Transverse colon (tissue), 4 donors: ENCODE measurements around the gene CRABP2. TPM values are rescaled to one million over a fixed set of nuclear protein-coding genes. Genes with fewer than 3 reads are reported as not detected.

Experiments used
- DNase-seq: peaks from one replicate; pipeline ENCODE4 v3.0.0-alpha.2; 2019
- H3K27ac ChIP-seq, 4 donors: fragments of 200-600 bp; sonication (generic); 2 replicates each; pipeline ENCODE4 v1.5.1; 2016 to 2018; ENCODE audit warnings: inconsistent platforms in 4 of 4
- H3K27me3 ChIP-seq: fragments of 200-600 bp; sonication (generic); 2 replicates; pipeline ENCODE4 v1.5.1; 2017; ENCODE audit warnings: inconsistent platforms
- H3K36me3 ChIP-seq, 4 donors: fragments of 200-600 bp; sonication (generic); 2 replicates each; pipeline ENCODE4 v1.5.1; 2017 to 2019; ENCODE audit warnings: inconsistent platforms in 4 of 4
- H3K4me1 ChIP-seq, 4 donors: fragments of 200-600 bp; sonication (generic); 2 replicates each; pipeline ENCODE4 v1.5.1; 2017 to 2020; ENCODE audit warnings: inconsistent platforms in 4 of 4
- H3K4me3 ChIP-seq, 4 donors: fragments of 200-600 bp; sonication (generic); 1 replicate in 1 of 4; 2 replicates in 3 of 4; pipeline versions ENCODE4 v1.5.1 to v1.6.1; 2017 to 2019; ENCODE audit warnings: inconsistent platforms in 4 of 4
- H3K9me3 ChIP-seq, 2 donors: fragments of 200-600 bp; sonication (generic); 2 replicates each; pipeline ENCODE4 v1.5.1; 2017 to 2019; ENCODE audit warnings: inconsistent platforms in 2 of 2
- EP300 ChIP-seq: sonication (generic); formaldehyde crosslinking; IDR thresholded peaks from one replicate; pipeline ENCODE4 v1.6.1; 2017; ENCODE audit warnings: antibody characterized with exemption, low read depth
- POLR2A ChIP-seq: fragments of 450-650 bp; IDR thresholded peaks from one replicate; pipeline ENCODE4 v1.6.1; 2016; ENCODE audit warnings: antibody characterized with exemption, mild to moderate bottlenecking, moderate library complexity
- POLR2AphosphoS5 ChIP-seq, 3 donors: sonication (generic); formaldehyde crosslinking; IDR thresholded peaks; one replicate each; pipeline ENCODE4 v1.6.1; 2016; ENCODE audit warnings: antibody characterized with exemption in 3 of 3
- WGBS, 2 donors: methylation state at CpG; one replicate each; pipeline ENCODE4 v1.1.5; 2018; ENCODE audit warnings: low coverage in 1 of 2; 5-methylcytosine and 5-hydroxymethylcytosine counted together
- in situ Hi-C, 4 donors: fragments of 200-750 bp; cut with MboI; loops; one replicate each; pipeline versions ENCODE4 v1.15.0 to v1.15.1; 2017; ENCODE audit warnings: low sequenced_read_pairs in 3 of 4, low pct_ligation_motif_present in 1 of 4, low pct_unique_long_range_greater_than_20kb in 1 of 4
- intact Hi-C: fragments of 100-400 bp; cut with DNase I; formaldehyde crosslinking; loops from one replicate; pipeline ENCODE4 v1.15.1; 2023; ENCODE audit warnings: low total_unique reads
- total RNA-seq, 4 donors: library from RNA; depleted of rRNA; stranded (reverse); fragments of >200 nt; gene quantifications; one replicate each; pipeline ENCODE4 v1.1.0, GENCODE V29; 2016
- TF ChIP-seq, protein P1 (sequence below), 5 experiments: fragments of 200-600 bp in 3 of 5; fragments of 450-650 bp in 2 of 5; sonication (generic) in 3 of 5; IDR thresholded peaks; 1 replicate in 2 of 5; 2 replicates in 3 of 5; pipeline ENCODE4 v1.5.1; 2016 to 2017; ENCODE audit warnings: antibody characterized with exemption in 5 of 5, inconsistent platforms in 3 of 5, mild to moderate bottlenecking in 2 of 5, moderate library complexity in 1 of 5

Gene CRABP2
- total RNA-seq, 4 donors from 2014 or later: 0.79 to 1.9 TPM; not detected in 2

DNA sequence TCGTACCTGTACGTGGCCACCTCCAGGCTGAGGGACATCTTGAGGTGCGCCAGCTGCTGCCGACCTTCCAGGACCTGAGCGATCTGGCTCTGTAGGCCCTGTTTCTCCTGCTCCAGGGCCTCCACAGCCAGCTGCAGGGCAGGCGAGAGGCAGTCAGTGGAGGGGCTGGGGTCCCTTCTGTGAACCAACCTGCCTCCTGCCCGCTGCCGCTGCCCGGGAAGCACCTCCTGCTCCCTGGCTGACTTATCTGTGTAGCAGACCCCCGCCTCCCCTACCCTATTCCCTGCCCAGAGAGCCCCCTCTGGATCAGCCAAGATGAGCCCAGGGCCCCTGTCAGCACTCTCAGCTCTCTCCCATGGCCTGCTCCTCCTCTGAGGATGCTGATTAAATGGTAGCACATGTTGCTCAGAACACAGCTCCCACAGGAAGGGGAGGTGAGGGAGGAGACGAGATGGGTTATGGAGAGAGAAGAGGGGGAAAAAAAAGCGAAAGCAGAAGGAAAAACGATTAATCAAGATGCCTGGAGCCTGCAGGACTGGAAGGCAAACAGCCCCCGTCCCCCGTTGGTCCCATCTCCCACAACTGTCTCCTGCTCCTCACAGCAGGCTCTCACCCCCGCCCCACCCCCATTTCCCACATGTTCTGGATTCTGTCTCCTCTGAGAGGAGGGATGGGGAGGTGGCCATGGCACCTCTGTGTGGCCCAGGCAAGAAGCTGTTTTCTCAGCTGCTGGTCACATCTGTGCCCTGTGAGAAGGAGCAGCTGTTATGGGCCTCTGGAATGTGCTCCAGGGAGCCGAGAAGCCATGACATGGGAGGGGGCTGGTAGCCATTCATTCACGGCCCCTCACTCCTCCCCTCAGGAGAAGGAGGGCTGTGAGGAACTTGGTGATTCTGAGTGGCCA, 29.9 kb downstream of the CRABP2 start:
- in situ Hi-C loops (loop anchor here in 2 of 4 donors (25.0 kb wide), 1 partner anchor 187 kb away; the partner anchor contains the start of genes INSRR (in 2 of the 2) and NTRK1 (in 2 of the 2)), intact Hi-C loops (loop anchor here (2.0 kb wide), 1 partner anchor 15 kb away; no protein-coding TSS in a partner anchor)
- DNase-seq: no peak
- Histone ChIP-seq H3K9me3 (no peaks in the 10 kb centered on the region), H3K27ac (peak overlapping the region; percentile 56 to 79 (median 69)), H3K27me3 (peaks cover 66% of the 10 kb centered on the region), H3K36me3 (no peaks in the 10 kb centered on the region), H3K4me3 (peak overlapping the region in 3 of 4 donors; percentile 19 to 43 (median 36)), H3K4me1 (peaks cover 8 to 33% (median 26%) of the 10 kb centered on the region in 4 donors)
- TF ChIP-seq POLR2A: no peak
- TF ChIP-seq POLR2AphosphoS5 (IDR thresholded peaks at IDR 0.05): no peak
- TF ChIP-seq, protein P1, sequence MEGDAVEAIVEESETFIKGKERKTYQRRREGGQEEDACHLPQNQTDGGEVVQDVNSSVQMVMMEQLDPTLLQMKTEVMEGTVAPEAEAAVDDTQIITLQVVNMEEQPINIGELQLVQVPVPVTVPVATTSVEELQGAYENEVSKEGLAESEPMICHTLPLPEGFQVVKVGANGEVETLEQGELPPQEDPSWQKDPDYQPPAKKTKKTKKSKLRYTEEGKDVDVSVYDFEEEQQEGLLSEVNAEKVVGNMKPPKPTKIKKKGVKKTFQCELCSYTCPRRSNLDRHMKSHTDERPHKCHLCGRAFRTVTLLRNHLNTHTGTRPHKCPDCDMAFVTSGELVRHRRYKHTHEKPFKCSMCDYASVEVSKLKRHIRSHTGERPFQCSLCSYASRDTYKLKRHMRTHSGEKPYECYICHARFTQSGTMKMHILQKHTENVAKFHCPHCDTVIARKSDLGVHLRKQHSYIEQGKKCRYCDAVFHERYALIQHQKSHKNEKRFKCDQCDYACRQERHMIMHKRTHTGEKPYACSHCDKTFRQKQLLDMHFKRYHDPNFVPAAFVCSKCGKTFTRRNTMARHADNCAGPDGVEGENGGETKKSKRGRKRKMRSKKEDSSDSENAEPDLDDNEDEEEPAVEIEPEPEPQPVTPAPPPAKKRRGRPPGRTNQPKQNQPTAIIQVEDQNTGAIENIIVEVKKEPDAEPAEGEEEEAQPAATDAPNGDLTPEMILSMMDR (IDR thresholded peaks at IDR 0.05): no peak
- no peak for TF ChIP-seq EP300
- 46 to 55% methylated on average over 5 to 18 of the region's 18 CpGs for WGBS, 2 donors

DNA sequence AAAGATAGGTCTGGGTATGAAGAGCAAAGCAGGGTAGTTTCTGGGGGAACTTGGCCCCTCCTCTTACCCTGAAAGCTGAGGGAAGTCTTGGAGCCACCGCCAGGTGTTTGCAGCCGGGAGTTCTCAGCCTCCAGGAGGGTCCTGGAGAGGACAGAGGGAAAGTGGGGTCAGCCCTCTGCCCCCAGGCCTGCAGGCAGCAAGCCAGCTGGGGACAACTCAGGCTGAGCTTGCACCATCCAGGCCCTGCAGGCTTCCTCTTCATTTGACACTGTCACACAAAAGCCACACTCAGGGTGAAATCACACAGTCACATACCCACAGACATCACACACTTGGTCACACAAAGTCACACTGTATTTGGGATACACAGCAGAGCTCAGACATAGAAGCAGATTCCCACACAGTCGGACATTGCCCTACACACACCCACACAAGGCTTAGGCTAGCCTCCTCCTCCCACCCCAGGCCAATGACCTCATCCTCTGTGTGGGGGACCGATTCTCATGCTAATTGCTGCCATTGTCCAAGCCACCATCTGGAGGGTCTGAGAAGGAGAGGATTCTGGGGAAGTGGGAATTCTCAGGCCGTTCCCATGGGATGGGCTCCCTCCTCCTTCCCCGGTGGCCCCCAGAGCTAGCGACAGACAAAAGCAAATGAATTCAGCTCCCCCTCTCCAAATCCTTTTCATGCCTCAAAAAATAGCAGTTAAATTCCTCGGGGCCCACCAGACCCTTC, 31.8 kb downstream of the CRABP2 start:
- no peaks in the 10 kb centered on the region for H3K9me3 ChIP-seq
- DNase-seq: no peak
- in situ Hi-C loops: no loop called here
- intact Hi-C loops: no loop called here
- H3K36me3 ChIP-seq: no peaks in the 10 kb centered on the region
- 20 to 62% methylated on average over 1 to 8 of the region's 8 CpGs for WGBS, 2 donors
- H3K27ac ChIP-seq: peak overlapping the region; percentile 17 to 79 (median 50)
- peaks cover 47% of the 10 kb centered on the region for H3K27me3 ChIP-seq
- H3K4me3 ChIP-seq: no peak overlapping the region
- TF ChIP-seq, protein P1 (IDR thresholded peaks at IDR 0.05): no peak
- TF ChIP-seq POLR2AphosphoS5 (IDR thresholded peaks at IDR 0.05): no peak
- no peak for TF ChIP-seq EP300
- no peak for TF ChIP-seq POLR2A
- peaks cover 8 to 40% (median 29%) of the 10 kb centered on the region in 4 donors for H3K4me1 ChIP-seq

DNA sequence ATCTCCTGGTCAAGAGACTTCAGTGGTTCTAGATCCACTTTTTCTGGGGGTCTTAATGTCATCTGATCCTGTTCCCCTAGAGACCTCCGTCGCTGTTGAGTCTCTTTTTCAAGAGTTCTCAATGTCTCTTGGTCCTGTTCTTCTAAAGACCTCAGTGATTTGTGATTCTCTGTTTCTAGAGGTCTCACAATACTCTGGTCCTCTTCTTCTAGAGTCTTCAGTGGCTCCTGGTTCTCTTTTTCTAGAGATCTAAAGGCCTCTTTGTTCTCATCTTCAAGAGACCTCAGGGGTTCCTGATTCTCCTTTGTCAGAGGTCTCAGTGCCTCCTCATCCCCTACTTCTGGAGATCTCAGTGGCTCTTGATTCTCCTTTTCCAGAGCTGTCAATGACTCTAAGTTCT, 33.6 kb downstream of the CRABP2 start:
- intact Hi-C loops (no loop called here), in situ Hi-C loops (no loop called here)
- Histone ChIP-seq H3K9me3 (no peaks in the 10 kb centered on the region), H3K27me3 (peaks cover 31% of the 10 kb centered on the region), H3K4me3 (no peak overlapping the region), H3K36me3 (no peaks in the 10 kb centered on the region), H3K4me1 (peaks cover 12 to 40% (median 23%) of the 10 kb centered on the region in 4 donors), H3K27ac (no peak overlapping the region)
- DNase-seq: no peak
- WGBS, 2 donors: 97% methylated on average over 2 of the region's 2 CpGs; no CpG with 5 or more reads in 1 of the 2 donors
- TF ChIP-seq EP300: no peak
- TF ChIP-seq POLR2AphosphoS5 (IDR thresholded peaks at IDR 0.05): no peak
- TF ChIP-seq, protein P1 (IDR thresholded peaks at IDR 0.05): no peak
- no peak for TF ChIP-seq POLR2A

DNA sequence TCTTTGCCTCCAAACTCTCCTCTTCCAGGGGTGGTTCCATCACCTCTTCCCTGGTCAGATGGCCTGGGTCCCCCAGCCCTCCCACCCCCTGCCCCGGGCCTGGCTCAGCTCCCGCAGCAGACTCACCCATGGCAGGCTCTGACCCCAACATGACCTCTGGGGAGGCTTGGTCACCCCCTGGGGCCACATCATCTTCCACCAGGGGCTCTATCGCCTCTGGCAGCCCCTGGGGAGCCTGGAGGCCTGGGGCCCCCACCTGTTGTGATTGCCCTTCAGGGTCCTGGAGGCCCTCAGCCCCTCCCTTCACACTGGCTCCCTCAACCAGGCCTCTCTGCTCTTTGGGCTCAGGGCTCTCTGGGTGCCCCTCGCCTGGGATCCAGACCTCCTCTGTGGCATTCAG, 34.6 kb downstream of the CRABP2 start:
- in situ Hi-C loops: no loop called here
- Histone ChIP-seq H3K4me1 (peaks cover 14 to 46% (median 17%) of the 10 kb centered on the region in 4 donors), H3K9me3 (no peaks in the 10 kb centered on the region), H3K27me3 (peaks cover 20% of the 10 kb centered on the region), H3K27ac (peak overlapping the region in 1 of 4 donors; percentile 12), H3K36me3 (no peaks in the 10 kb centered on the region), H3K4me3 (no peak overlapping the region)
- TF ChIP-seq EP300 (no peak), POLR2A (no peak), POLR2AphosphoS5 (IDR thresholded peaks at IDR 0.05) (no peak)
- 64 to 80% methylated on average over 1 to 4 of the region's 4 CpGs for WGBS, 2 donors
- intact Hi-C loops: no loop called here
- no peak for DNase-seq
